Stimulated activated CD8-positive, alpha-beta memory T cell treated with anti-CD3 and anti-CD28 coated beads, Interleukin-7, amount 100 ng/mL, for 48 hours (primary cell): ENCODE measurements around the gene EPHA4.

Source experiments
- DNase-seq, 2 donors: peaks; one replicate each; pipeline ENCODE4 v3.0.0-alpha.2; 2020; ENCODE audit warnings: low read depth in 1 of 2; ENCODE audit errors: extremely low read depth in 1 of 2

The EPHA4 gene

DNA sequence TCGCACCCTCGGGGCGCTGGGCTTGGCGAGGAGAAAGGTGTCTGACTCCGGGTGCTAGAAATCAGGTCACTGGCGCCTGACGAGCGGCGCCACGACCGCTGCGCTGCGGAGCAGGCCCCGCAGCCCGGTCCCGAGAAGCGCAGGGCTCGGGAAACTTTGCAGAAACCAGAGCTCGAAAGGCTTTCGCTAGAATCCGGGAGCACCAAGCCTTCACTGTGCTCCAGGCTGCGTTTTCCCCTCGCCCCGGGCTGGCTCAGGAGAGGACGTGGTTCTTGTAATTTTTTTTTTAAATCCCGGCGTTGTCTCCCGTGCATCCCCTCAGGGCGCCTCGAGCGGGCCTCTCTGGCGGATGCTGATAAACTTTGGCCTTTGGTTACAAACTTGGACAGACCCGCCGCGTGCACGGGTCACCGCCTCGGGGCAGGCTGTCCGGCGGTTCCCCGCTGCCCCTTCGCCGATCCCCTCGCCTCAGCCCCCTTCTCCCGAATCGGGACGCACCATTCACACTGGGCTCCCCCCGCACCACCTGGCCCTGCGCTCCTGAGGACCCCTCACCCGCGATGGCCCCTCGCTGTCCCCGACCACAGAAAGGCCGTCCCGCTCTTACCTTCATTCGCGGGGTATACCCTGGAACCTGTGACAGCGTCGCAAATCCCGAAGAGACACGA lies 419 bp downstream of the EPHA4 start:
- DNase-seq = no peak

DNA sequence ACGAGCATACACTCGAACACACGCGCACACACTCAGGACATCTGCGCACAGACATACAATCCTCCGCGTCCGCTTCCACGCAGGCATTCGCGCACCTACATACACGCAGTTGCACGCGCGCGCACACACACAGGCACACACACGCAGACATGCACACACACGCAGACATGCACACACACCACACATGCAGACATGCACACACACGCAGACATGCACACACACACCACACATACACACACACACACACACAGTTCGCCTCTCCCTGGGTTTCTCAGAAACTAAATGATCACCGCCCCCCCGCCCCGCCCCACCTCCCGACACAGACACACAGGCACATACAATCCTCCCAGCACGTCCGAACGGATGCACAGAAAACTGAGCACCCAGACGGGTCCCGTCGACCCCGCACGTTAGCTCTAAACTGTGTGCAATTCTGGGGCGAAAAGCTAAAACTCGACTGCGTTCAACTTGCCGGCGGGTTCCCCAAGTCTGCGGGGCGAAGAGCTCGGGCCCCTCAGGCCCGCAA lies 1.0 kb downstream of the EPHA4 start:
- no peak for DNase-seq

GRCh38 chr2:221570321-221570935 lies 1.7 kb downstream of the EPHA4 start:
- no peak for DNase-seq

DNA sequence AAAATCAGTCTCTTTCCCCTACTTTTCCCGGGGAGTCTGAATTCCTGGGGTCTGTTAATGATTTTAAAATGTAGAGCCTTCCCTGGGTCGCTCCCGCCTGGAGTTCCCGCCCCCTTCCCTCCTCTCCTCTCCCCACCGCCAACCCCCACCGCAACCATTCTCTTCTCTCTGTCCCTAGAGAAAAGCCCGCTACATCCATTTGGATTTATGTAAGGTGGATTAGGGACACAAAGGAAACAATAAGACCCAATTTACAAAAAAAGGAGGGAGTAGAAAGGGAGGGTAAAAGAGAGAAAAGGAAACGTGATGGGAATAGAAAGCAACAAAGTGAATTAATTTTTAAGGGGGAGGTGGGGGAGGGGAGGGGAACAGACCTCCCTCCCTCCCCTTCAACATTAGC lies 2.2 kb downstream of the EPHA4 start:
- no peak for DNase-seq

GRCh38 chr2:221569425-221569845 lies 2.7 kb downstream of the EPHA4 start:
- no peak for DNase-seq

DNA sequence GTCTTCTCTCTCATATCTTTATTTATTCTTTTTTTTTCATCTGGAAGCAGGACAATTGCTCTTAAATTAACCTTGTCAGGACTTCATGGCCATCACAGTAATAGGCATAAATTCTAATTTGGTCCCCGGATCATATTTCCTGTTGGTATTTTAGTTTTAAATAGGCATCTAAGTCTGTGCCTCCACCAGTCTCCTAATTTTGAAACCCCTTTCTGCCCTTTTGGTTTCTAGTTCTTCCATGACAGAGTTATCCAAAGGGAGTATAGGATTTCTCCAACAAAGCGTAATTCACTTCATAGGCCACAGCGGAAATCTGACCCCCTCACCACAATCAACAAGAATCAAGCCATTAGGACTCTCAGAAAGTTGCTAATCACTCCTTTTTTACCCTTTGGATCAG lies 3.8 kb downstream of the EPHA4 start:
- DNase-seq = no peak

GRCh38 chr2:221567809-221568208 lies 4.3 kb downstream of the EPHA4 start:
- DNase-seq = no peak

DNA sequence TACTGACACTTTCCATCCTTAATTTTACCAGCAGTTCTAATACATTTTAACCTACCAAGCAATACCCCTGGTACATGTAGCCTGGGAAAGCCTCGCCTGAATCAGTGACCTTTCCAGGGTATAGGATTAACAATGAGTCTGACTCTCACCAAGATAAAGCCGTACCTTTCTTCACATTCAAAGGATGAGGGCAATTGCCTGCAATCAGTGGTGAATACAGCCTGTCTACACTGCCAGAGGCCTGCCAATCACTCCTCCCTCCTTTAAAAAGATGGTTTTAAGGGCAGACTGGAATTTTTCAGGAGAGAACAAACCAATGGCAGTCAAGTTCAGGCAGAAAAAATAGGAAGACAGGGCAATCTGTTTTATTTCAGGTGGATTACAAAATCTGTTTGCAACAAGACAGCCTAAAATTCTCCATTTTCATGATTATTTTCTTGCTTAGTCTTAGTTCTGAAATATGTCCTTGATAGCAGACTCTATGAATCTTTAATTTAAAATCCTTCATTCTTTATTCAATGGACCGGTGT lies 4.8 kb downstream of the EPHA4 start:
- DNase-seq = no peak

DNA sequence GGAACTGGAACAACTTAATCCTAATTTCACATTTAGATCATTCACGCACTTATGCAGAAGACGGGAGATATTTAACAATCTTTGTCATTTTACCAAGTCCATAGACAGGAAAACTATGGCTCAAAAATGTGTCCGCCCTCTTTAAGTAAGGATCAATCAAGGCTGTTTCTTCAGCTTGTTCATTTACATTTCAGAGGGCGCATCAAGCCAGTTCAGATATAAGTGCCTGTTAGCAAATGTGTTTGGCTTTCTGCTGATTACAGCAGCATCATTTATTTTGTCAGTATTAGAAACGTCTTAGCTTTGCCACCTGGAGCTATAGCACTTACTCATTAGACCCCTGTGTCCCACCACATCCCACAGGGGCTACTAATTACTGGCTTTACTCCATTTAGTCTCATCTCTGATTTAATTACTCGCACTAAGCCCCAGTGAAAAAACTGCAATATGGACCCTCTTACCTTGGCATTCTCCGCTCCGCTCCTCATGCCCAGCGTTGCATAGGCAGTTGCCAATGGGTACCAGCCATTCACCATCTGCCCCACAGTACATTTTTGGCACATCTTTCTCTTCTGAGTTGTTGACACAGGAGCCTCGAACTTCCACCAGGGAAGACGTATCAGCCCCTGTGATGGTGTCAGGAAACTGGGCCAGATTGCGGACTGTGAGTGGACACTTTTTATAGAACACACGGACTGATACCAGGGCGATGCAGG lies 8.7 kb downstream of the EPHA4 start:
- no peak for DNase-seq

DNA sequence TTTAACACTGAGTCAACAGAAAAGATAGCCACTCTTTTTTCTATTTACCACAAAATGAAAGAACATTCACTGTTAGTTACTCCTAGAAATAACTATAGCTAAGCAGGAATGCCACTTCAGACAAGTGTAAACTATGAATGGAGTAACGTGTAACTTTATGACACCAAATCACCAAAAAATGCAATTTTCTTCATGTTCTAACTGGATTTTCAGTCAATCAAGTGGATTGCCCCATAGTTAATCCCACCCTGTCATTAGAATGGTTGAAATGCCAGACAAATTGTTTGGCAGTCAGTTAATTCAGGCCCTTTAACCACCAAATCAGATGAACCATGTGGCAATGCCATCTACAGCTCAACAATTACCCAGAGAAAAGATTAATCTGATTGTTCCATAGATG lies 9.9 kb downstream of the EPHA4 start:
- DNase-seq = no peak

DNA sequence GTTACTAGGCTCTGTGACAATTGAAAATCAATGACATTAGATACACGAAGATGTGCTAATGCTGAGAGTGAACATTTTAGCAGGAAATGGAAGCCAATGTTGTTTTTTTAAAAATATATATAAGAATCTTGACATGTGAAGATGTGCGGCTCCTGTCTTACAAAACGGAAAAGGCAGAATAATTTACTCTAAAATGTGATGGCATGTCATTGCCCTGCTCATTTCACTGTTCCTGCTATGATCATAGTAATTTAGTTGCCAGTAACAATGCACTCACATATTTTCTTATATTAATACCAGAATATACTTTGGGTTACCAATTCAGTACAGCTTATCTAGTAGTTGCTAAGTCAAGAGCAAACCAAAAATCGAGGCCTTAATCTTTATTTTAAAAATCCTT lies 10.3 kb downstream of the EPHA4 start:
- DNase-seq = no peak

DNA sequence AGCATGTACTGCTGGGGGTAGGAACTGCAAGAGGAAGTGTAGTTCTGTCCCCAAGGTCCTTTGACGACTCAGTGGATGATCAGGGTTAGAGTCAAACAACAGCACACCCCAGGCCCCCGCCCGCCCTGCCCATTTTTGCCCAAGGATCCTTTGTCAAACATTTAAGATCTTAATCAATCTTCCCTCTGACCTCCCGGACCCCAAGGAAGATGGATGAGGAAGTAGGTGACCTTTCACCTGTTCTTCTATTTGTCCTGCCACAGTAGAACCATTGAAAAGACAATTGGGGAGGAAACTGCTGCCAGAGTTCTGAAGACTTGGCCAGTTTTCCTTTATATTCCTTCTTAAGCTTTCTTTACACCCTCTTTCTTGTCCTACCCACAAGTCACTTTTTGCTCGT lies 12.1 kb downstream of the EPHA4 start:
- DNase-seq = no peak

GRCh38 chr2:221558107-221558506 lies 14.0 kb downstream of the EPHA4 start:
- DNase-seq = no peak

GRCh38 chr2:221555494-221555846 lies 16.6 kb downstream of the EPHA4 start:
- DNase-seq = no peak

- DNase-seq = no peak
Measured at GRCh38 chr2:221554769-221555493, 17.2 kb downstream of the EPHA4 start.

- DNase-seq = no peak
Measured at GRCh38 chr2:221553333-221553732, 18.8 kb downstream of the EPHA4 start.

DNA sequence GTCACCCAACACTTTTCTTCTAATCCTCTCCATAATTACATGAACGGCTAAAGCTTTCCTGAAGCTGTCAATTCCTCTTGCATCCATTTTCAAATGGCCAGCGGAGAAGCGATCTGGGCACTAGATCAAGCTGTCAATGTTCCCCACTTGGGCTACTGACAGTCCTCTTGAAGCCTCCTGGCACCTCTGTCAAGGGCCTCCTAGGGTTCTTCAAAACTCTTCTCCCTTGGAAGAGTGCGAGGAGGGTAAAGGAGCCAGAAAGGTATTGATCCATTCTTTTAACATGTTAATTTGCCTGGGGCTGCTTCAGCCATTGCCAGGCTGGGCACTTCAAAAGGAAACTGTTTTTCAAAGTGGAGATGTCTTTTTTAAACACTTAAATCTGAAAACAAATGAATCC lies 19.8 kb downstream of the EPHA4 start:
- DNase-seq = no peak

DNA sequence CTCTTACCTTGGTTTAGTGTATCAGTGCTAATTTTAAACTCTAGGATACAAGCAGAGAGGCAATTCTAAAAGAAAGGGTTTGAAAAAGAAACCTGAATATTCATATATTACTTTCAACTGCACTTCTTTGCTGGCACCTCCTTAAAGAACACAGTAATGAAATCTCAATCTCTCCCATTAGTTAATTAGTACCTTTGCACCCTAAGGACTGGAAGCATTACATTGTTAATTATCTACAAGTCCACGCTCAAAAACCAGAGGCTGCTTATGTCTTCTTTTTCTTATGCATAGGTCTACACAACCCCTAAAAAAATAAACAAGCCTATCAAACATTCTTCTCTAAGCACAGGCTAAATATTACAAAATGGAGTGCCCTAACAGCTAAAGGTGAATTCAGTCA lies 20.2 kb downstream of the EPHA4 start:
- DNase-seq = no peak

DNA sequence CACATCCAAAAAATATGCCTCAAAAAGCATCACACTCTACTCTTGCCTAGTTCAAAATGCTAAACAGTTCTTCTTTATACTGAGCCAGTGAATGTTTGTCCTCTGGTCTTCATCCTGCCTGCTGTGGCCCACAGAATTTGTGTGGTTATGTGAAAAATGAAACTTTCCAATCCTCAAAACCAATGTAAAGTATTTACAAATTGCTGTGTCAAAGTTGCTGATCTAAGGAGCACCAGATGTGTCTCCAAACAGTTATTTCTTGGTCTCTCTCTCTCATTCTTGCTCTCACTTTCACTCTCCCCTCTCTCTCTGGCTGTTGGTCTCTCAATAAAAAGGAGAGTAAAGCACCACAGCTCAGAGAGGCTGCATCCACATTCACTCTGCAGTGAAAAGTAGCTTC lies 23.0 kb downstream of the EPHA4 start:
- DNase-seq = no peak

DNA sequence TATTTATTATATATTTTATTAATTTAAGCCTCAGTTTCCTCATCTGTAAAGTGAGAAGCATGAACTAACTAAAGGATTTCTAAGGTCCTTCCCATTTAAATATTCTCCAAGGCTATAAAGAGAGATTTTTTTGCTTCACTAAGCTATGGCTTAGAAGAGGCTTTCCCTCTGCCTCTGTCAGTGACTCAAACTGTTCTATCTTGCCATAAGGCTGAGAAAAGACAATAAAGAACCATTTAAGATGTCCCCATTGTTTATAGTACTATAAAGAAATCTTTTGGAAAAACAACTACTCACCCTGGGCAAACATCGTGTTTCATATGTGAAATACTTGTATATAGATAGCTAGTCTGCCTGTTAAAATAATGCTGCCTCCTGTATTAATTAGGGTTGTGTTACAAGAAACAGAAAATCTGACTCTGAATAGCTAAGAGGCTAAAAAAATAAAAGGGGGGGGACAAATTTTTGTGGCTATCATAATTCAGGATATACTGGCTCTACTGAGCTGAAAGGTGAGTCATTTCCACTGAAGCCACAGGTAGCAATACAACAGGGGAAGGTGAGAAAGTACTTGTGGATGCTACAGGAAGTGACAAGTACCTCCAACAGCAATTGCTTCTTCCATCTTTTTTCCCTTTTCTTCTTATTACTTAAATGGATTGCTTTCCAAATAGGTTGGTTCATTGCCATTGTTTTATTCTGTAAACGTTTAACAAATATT lies 25.4 kb downstream of the EPHA4 start:
- no peak for DNase-seq
